ENCODE results near the gene MRPS27.
A peak's percentile ranks its signal among the peaks of the same experiment; 100 is the strongest.

Gene MRPS27

DNA sequence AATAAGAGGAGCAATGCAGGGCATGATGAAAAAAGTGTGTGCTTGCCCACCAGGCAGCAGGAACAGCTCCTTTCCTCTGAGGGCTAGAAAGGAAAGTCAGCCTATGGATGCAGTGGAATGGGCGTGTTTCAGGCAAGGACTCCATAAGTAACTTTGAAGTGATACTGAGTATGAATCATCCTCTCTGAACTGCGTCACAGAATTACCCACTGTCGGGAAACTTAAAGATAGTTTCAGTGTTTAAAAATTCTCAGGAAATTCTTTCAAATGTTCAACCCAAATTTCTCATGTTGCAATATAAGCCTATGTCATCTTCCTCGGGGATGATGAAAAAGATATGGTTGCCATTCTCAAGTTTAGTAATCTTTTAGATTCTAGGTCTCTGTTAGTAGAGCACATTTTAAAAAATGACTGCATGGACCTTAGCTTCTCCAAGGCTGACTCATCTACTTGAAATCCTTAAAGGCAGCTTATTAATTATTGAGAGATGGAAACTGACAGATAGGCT, 27.8 kb upstream of the MRPS27 start:
- no peak overlapping the region for H3K27ac ChIP-seq
- TF ChIP-seq, protein P1, sequence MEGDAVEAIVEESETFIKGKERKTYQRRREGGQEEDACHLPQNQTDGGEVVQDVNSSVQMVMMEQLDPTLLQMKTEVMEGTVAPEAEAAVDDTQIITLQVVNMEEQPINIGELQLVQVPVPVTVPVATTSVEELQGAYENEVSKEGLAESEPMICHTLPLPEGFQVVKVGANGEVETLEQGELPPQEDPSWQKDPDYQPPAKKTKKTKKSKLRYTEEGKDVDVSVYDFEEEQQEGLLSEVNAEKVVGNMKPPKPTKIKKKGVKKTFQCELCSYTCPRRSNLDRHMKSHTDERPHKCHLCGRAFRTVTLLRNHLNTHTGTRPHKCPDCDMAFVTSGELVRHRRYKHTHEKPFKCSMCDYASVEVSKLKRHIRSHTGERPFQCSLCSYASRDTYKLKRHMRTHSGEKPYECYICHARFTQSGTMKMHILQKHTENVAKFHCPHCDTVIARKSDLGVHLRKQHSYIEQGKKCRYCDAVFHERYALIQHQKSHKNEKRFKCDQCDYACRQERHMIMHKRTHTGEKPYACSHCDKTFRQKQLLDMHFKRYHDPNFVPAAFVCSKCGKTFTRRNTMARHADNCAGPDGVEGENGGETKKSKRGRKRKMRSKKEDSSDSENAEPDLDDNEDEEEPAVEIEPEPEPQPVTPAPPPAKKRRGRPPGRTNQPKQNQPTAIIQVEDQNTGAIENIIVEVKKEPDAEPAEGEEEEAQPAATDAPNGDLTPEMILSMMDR (conservative IDR thresholded peaks at IDR 0.05) = no peak
- TF ChIP-seq ZFX (IDR thresholded peaks at IDR 0.05) = no peak

DNA sequence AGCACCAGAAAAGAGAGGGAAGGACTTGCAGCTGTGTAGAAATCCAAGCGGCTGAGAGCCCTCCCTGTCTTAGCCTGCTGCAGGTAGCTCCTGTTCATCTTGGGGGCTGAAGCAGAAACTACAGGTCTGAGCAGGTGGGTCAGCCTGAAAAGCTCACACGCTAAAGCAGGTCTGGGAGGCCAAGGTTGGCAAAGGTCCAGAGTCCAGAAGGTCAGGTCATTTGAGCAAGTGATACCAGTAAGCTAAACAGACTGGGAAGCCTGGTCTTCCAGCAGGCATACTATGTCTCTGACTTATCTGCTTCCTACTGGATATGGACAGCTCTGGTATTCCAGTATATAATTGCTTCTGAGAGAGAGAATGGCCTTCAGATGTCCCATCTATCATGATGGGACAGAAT, 26.4 kb upstream of the MRPS27 start:
- H3K27ac ChIP-seq = no peak overlapping the region
- TF ChIP-seq, protein P1 (conservative IDR thresholded peaks at IDR 0.05) = no peak
- no peak for TF ChIP-seq ZFX (IDR thresholded peaks at IDR 0.05)

DNA sequence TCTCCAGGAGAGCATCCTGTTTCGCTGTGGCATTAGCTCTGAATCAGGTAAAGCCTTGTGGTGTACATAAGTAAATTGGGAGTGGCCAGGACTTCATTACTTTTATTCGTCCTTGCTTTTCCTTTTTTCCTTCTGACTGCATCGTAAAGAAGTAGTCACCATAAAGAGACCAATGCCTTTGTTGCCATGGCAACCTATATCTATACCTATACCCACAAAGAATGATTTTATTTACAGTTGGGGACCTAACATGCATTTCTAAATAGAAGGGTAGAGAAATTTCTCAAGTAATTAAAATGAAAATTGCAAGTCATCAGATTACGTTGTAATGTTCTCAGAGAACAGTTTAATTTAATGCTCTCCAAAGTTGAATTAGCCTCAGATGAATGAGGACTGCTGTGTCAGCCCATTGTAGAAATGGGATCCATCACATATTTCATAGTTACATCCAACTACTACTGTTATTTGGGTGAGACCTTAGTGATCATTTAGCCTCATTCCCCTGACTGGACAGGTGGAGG, 18.7 kb upstream of the MRPS27 start:
- H3K27ac ChIP-seq = no peak overlapping the region
- TF ChIP-seq, protein P1 (conservative IDR thresholded peaks at IDR 0.05) = no peak
- no peak for TF ChIP-seq ZFX (IDR thresholded peaks at IDR 0.05)

GRCh38 chr5:72337159-72337558, 17.1 kb upstream of the MRPS27 start:
- no peak for TF ChIP-seq ZFX (IDR thresholded peaks at IDR 0.05)
- TF ChIP-seq, protein P1 (conservative IDR thresholded peaks at IDR 0.05) = no peak
- no peak overlapping the region for H3K27ac ChIP-seq

DNA sequence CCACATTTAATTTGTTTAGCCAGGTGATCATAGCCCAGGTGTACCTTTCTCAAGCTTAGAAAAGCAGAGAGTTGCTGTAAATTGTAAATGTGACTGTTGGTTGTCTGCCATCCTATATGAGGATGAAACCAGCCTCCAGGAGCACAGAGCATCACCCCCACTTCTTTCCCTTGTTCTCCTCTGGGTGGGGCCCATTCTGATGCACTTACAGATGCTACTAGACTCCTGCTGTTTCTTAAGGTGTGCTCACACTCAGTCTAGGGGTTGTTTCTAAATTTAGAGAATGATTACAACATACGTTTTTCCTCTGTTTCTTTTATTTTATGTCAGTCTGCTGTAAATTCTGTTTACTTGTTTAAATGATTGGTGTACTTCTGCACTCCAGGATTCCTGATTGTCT, 10.7 kb upstream of the MRPS27 start:
- no peak for TF ChIP-seq ZFX (IDR thresholded peaks at IDR 0.05)
- TF ChIP-seq, protein P1 (conservative IDR thresholded peaks at IDR 0.05) = no peak
- H3K27ac ChIP-seq = no peak overlapping the region

GRCh38 chr5:72328172-72328571, 8.1 kb upstream of the MRPS27 start:
- TF ChIP-seq, protein P1 (conservative IDR thresholded peaks at IDR 0.05) = peak; percentile 16
- TF ChIP-seq ZFX (IDR thresholded peaks at IDR 0.05) = no peak
- no peak overlapping the region for H3K27ac ChIP-seq

DNA sequence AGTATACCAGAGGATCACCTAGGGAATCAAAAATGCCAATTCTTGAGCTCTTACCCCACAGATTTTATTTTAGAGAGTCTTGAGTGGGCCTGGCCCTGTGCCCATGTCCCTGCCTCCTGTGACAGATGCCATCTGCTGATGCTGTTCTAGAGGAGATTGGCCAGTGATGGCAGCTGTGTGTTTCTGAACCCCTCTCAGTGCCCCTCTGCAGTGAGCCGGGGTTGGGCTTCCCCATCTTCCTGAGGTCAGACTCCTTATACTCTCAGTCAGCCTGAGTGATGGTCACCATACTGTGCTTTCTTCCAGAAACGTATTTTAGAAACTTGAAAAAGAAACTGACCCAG, 6.2 kb upstream of the MRPS27 start:
- H3K27ac ChIP-seq = no peak overlapping the region
- TF ChIP-seq, protein P1 (conservative IDR thresholded peaks at IDR 0.05) = no peak
- no peak for TF ChIP-seq ZFX (IDR thresholded peaks at IDR 0.05)
